Caco-2 (cell line): ENCODE data around the gene XXYLT1. TPM values are rescaled to one million over a fixed set of nuclear protein-coding genes. Genes with fewer than 3 reads are reported as not detected.

Experiments
- BruUV-seq: library from RNA; stranded (reverse); fragments of 400-500 nt; replicated peaks from 2 replicates; lab custom pipeline; 2021; lab: Mats Ljungman, UMichigan
- CTCF ChIA-PET: fragments of 300-600 bp; sonication (Branson Sonifier 250); formaldehyde crosslinking; loops from one replicate; lab custom pipeline; 2022; ENCODE audit warnings: antibody characterized with exemption; lab: Charles Lee
- POLR2A ChIA-PET: fragments of 300-600 bp; sonication (Branson Sonifier 250); formaldehyde crosslinking; loops from one replicate; lab custom pipeline; 2022; ENCODE audit warnings: antibody characterized with exemption; lab: Charles Lee
- DNase-seq, 2 experiments: peaks; one replicate each; pipeline versions ENCODE4 v3.0.0 to v3.0.0-alpha.2; 2020 to 2022
- H3K27me3 ChIP-seq: replicated peaks from 2 replicates; pipeline ENCODE4 v1.6.0; 2011; ENCODE audit warnings: low read length; ENCODE audit not compliant: control insufficient read depth, insufficient read depth
- H3K36me3 ChIP-seq: 2 replicates; pipeline ENCODE4 v1.5.1; 2011; ENCODE audit warnings: low read length; ENCODE audit not compliant: control insufficient read depth, insufficient read depth
- H3K4me1 ChIP-seq: fragments of 250-450 bp; sonication (Bioruptor Pico); 2 replicates; pipeline ENCODE4 v1.5.1; 2020; ENCODE audit warnings: mild to moderate bottlenecking
- H3K4me3 ChIP-seq: 2 replicates; pipeline ENCODE4 v1.5.1; 2011; ENCODE audit warnings: low read depth, mild to moderate bottlenecking, control low read depth, low read length
- H3K9me3 ChIP-seq: fragments of 250-450 bp; sonication (Bioruptor Pico); 2 replicates; pipeline ENCODE4 v1.5.1; 2020; ENCODE audit warnings: mild to moderate bottlenecking, moderate library complexity
- H3K27ac Mint-ChIP-seq: one replicate; pipeline ENCODE4 v1.8.0; 2022; ENCODE audit warnings: mixed read lengths; ENCODE audit not compliant: unreplicated experiment
- H3K27me3 Mint-ChIP-seq: one replicate; pipeline ENCODE4 v1.8.0; 2022; ENCODE audit warnings: mixed read lengths; ENCODE audit not compliant: insufficient read depth, unreplicated experiment
- H3K36me3 Mint-ChIP-seq: one replicate; pipeline ENCODE4 v1.8.0; 2022; ENCODE audit warnings: mild to moderate bottlenecking, mixed read lengths; ENCODE audit not compliant: insufficient read depth, unreplicated experiment
- H3K4me1 Mint-ChIP-seq: one replicate; pipeline ENCODE4 v1.8.0; 2022; ENCODE audit warnings: low read depth, mixed read lengths; ENCODE audit not compliant: unreplicated experiment
- H3K4me3 Mint-ChIP-seq: one replicate; pipeline ENCODE4 v1.8.0; 2022; ENCODE audit warnings: mild to moderate bottlenecking, moderate library complexity, mixed read lengths; ENCODE audit not compliant: unreplicated experiment
- H3K9me3 Mint-ChIP-seq: one replicate; pipeline ENCODE4 v1.8.0; 2022; ENCODE audit warnings: mixed read lengths; ENCODE audit not compliant: unreplicated experiment
- intact Hi-C: fragments of 100-400 bp; cut with micrococcal nuclease; formaldehyde crosslinking; loops from one replicate; pipeline ENCODE4 v1.10.0; 2022; ENCODE audit not compliant: unreplicated experiment
- total RNA-seq: library from RNA; stranded (reverse); gene quantifications from 2 replicates; pipeline ENCODE4 v1.2.3, GENCODE V29; 2022
- TF ChIP-seq, protein P1 (sequence below), 2 experiments: fragments of 200-600 bp in 1 of 2; IDR thresholded peaks; 1 replicate in 1 of 2; 2 replicates in 1 of 2; pipeline versions ENCODE4 v1.5.1 to v1.8.0; 2011 to 2022; ENCODE audit warnings: antibody characterized with exemption in 1 of 2, control low read depth in 1 of 2, inconsistent platforms in 1 of 2, low read depth in 1 of 2, low read length in 1 of 2, mild to moderate bottlenecking in 1 of 2, moderate library complexity in 1 of 2; ENCODE audit not compliant: insufficient read depth in 1 of 2, severe bottlenecking in 1 of 2, unreplicated experiment in 1 of 2

The XXYLT1 gene
- total RNA-seq, 1 experiment from 2014 or later, result 14.2 TPM

DNA sequence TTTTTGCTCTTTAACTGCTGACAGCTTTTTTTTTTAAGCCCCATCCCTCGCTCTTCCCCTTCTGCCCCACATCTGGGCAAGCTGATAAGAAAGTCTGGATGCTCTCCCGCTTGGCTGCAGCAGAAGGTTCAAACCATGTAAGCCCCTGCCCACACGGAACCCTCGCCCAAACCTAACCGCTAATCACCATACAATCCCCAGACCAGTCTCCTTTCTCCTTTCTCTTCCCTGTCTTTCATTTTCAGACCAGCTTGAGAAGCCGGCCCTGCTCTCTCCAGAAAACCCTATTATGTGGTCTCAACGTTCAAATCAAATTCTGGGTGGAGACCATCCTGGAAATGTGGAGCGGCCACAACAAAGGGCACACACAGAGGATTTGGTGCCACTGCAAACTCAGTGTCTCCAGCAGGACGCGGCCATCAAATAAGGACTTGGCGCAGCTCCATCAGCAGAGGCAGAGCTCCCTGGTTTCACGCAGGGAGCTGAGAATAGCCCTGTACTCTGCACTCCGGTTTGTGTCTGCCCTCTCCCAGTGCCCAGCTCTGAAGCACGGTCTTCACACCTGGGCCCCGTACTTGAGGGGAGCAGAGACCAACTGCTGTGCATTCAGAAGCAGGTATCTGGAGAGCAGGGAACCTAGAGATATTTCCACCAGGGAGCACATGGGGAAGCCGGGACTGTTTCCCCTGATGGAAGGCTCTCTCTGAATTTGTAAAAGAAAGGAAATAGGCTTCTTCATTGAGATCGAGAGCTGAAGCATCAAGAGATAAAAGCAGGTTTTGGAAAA is 92.6 kb downstream of the XXYLT1 start:
- H3K27me3 ChIP-seq, result no peaks in the 10 kb centered on the region
- Mint-ChIP-seq H3K27me3 (no peaks in the 10 kb centered on the region), H3K27ac (no peak overlapping the region), H3K4me3 (no peak overlapping the region), H3K4me1 (no peaks in the 10 kb centered on the region), H3K36me3 (no peaks in the 10 kb centered on the region), H3K9me3 (no peaks in the 10 kb centered on the region)
- BruUV-seq, result no TSS peak
- no peaks in the 10 kb centered on the region for H3K36me3 ChIP-seq
- intact Hi-C loops, result no loop called here
- no peaks in the 10 kb centered on the region for H3K4me1 ChIP-seq
- no peaks in the 10 kb centered on the region for H3K9me3 ChIP-seq
- no peak for DNase-seq
- CTCF ChIA-PET, result no interaction called here
- H3K4me3 ChIP-seq, result no peak overlapping the region
- POLR2A ChIA-PET, result no interaction called here
- TF ChIP-seq, protein P1, sequence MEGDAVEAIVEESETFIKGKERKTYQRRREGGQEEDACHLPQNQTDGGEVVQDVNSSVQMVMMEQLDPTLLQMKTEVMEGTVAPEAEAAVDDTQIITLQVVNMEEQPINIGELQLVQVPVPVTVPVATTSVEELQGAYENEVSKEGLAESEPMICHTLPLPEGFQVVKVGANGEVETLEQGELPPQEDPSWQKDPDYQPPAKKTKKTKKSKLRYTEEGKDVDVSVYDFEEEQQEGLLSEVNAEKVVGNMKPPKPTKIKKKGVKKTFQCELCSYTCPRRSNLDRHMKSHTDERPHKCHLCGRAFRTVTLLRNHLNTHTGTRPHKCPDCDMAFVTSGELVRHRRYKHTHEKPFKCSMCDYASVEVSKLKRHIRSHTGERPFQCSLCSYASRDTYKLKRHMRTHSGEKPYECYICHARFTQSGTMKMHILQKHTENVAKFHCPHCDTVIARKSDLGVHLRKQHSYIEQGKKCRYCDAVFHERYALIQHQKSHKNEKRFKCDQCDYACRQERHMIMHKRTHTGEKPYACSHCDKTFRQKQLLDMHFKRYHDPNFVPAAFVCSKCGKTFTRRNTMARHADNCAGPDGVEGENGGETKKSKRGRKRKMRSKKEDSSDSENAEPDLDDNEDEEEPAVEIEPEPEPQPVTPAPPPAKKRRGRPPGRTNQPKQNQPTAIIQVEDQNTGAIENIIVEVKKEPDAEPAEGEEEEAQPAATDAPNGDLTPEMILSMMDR (IDR thresholded peaks at IDR 0.05; ENCODE audit: insufficient read depth in 1 of 2, low read depth in 1 of 2, low read length in 1 of 2, severe bottlenecking in 1 of 2, unreplicated experiment in 1 of 2), result no peak

DNA sequence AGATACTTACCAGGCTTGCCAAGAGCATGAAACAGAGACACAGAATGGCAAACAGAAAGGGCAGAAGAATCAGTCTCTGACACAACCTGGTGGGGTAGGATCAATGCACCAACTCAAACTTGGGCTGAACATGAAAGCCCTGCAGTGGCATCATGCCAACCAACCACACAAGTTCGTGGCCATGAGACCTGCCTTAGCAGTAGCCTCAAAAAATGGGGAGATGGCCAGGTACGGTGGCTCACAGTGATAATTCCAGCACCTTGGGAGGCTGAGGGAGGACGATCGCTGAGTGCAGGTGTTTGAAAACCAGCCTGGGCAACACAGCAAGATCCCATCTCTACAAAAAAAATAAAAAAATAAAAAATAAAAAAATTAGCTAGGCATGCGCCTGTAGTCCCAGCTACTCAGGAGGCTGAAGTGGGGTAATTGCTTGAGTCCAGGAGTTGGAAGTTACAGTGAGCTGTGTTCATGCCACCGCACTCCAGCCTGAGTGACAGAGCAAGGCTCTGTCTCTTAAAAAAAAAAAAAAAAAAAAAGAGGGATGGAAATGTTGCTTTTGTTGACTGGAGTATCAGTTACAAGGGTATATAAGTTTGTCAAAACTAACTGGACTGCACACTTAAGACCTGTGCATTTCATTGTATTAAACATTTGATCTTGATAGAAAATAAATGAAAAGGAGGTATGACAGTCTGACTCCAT is 93.4 kb downstream of the XXYLT1 start:
- Mint-ChIP-seq H3K4me3 (no peak overlapping the region), H3K9me3 (no peaks in the 10 kb centered on the region), H3K36me3 (no peaks in the 10 kb centered on the region), H3K27me3 (no peaks in the 10 kb centered on the region), H3K27ac (no peak overlapping the region), H3K4me1 (no peaks in the 10 kb centered on the region)
- no peaks in the 10 kb centered on the region for H3K36me3 ChIP-seq
- H3K4me3 ChIP-seq, result no peak overlapping the region
- BruUV-seq, result no TSS peak
- intact Hi-C loops, result no loop called here
- ChIA-PET POLR2A (no interaction called here), CTCF (no interaction called here)
- TF ChIP-seq, protein P1 (IDR thresholded peaks at IDR 0.05; ENCODE audit: insufficient read depth in 1 of 2, low read depth in 1 of 2, low read length in 1 of 2, severe bottlenecking in 1 of 2, unreplicated experiment in 1 of 2), result no peak
- no peak for DNase-seq
- H3K9me3 ChIP-seq, result no peaks in the 10 kb centered on the region
- no peaks in the 10 kb centered on the region for H3K27me3 ChIP-seq
- H3K4me1 ChIP-seq, result no peaks in the 10 kb centered on the region

DNA sequence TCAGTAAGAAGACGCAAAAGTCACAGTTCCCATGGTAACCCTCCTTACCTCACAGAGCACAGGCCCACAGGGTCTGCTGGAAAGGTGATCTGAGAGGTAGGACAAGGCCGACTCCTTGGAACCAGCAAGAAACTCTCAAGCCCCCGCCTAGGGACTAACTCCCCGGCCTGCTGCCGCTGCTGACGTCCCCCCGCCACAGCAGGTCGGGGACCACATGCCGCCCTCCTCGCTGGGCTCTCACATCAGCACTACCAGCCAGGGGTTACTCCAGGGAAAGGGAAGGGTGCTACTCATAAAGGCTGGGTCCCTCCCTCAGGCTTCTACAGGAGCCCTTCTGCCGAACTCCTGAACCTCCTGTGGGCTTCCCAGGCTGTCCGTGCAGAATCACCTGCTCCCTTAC is 94.2 kb downstream of the XXYLT1 start:
- Mint-ChIP-seq H3K27ac (no peak overlapping the region), H3K9me3 (no peaks in the 10 kb centered on the region), H3K4me3 (no peak overlapping the region), H3K4me1 (no peaks in the 10 kb centered on the region), H3K27me3 (no peaks in the 10 kb centered on the region), H3K36me3 (no peaks in the 10 kb centered on the region)
- H3K4me3 ChIP-seq, result no peak overlapping the region
- ChIA-PET POLR2A (no interaction called here), CTCF (no interaction called here)
- H3K27me3 ChIP-seq, result no peaks in the 10 kb centered on the region
- DNase-seq, result no peak
- TF ChIP-seq, protein P1 (IDR thresholded peaks at IDR 0.05; ENCODE audit: insufficient read depth in 1 of 2, low read depth in 1 of 2, low read length in 1 of 2, severe bottlenecking in 1 of 2, unreplicated experiment in 1 of 2), result no peak
- H3K9me3 ChIP-seq, result no peaks in the 10 kb centered on the region
- intact Hi-C loops, result no loop called here
- H3K4me1 ChIP-seq, result no peaks in the 10 kb centered on the region
- BruUV-seq, result no TSS peak
- H3K36me3 ChIP-seq, result no peaks in the 10 kb centered on the region
